ENCODE measurements around the gene MED1.

The MED1 gene

GRCh38 chr17:39408360-39408759, 42.7 kb downstream of the MED1 start:
- Histone ChIP-seq H3K9me3 (ENCODE audit: control insufficient read depth, low read length) (no peaks in the 10 kb centered on the region), H3K27me3 (ENCODE audit: control insufficient read depth in 1 of 2, insufficient read depth in 1 of 2, low read length in 2 of 2) (no peaks in the 10 kb centered on the region), H2BK12ac (ENCODE audit: low read length in 2 of 2) (no peak overlapping the region), H3K4ac (ENCODE audit: low read depth in 1 of 2, low read length in 2 of 2) (no peak overlapping the region), H3K79me1 (replicated peaks; ENCODE audit: low read length, poor library complexity, severe bottlenecking) (peaks cover 34% of the 10 kb centered on the region), H3K18ac (ENCODE audit: low read depth in 1 of 2, low read length in 2 of 2) (no peak overlapping the region), H3K4me1 (ENCODE audit: control insufficient read depth, insufficient read depth, low read depth, low read length) (no peaks in the 10 kb centered on the region), H3K14ac (ENCODE audit: low read length in 2 of 2) (no peak overlapping the region), H3K36me3 (ENCODE audit: control insufficient read depth in 1 of 2, insufficient read depth in 2 of 2, low read depth in 1 of 2, low read length in 2 of 2) (peaks cover 43 to 67% of the 10 kb centered on the region in 2 experiments), H2BK15ac (ENCODE audit: low read depth, poor library complexity, severe bottlenecking) (no peak overlapping the region), H2BK120ac (ENCODE audit: low read depth, low read length) (no peak overlapping the region), H4K8ac (ENCODE audit: low read length) (no peak overlapping the region), H2AK5ac (ENCODE audit: low read length, severe bottlenecking) (no peak overlapping the region), H4K91ac (ENCODE audit: low read length) (no peak overlapping the region), H3K9ac (ENCODE audit: low read length) (no peak overlapping the region), H2AFZ (ENCODE audit: low read depth, low read length) (no peak overlapping the region), H3K27ac (ENCODE audit: low read length, poor library complexity, severe bottlenecking) (no peak overlapping the region), H3K23ac (ENCODE audit: low read length in 2 of 2) (no peak overlapping the region), H2BK5ac (ENCODE audit: low read depth, low read length, poor library complexity, severe bottlenecking) (no peak overlapping the region), H3K4me2 (ENCODE audit: low read length, poor library complexity, severe bottlenecking) (no peak overlapping the region), H3K4me3 (ENCODE audit: insufficient read depth in 1 of 2, low read depth in 1 of 2, low read length in 2 of 2) (no peak overlapping the region)
- WGBS, result 100% methylated on average over 2 of the region's 2 CpGs
- no peak for DNase-seq

- Histone ChIP-seq H2BK12ac (ENCODE audit: low read length in 2 of 2) (no peak overlapping the region), H2BK5ac (ENCODE audit: low read depth, low read length, poor library complexity, severe bottlenecking) (no peak overlapping the region), H2AFZ (ENCODE audit: low read depth, low read length) (no peak overlapping the region), H3K4me3 (ENCODE audit: insufficient read depth in 1 of 2, low read depth in 1 of 2, low read length in 2 of 2) (no peak overlapping the region), H2BK15ac (ENCODE audit: low read depth, poor library complexity, severe bottlenecking) (no peak overlapping the region), H3K4ac (ENCODE audit: low read depth in 1 of 2, low read length in 2 of 2) (no peak overlapping the region), H2AK5ac (ENCODE audit: low read length, severe bottlenecking) (no peak overlapping the region), H3K27ac (ENCODE audit: low read length, poor library complexity, severe bottlenecking) (no peak overlapping the region), H3K27me3 (ENCODE audit: control insufficient read depth in 1 of 2, insufficient read depth in 1 of 2, low read length in 2 of 2) (no peaks in the 10 kb centered on the region), H3K79me1 (replicated peaks; ENCODE audit: low read length, poor library complexity, severe bottlenecking) (peaks cover 32% of the 10 kb centered on the region), H3K4me1 (ENCODE audit: control insufficient read depth, insufficient read depth, low read depth, low read length) (no peaks in the 10 kb centered on the region), H4K8ac (ENCODE audit: low read length) (no peak overlapping the region), H3K9ac (ENCODE audit: low read length) (no peak overlapping the region), H3K36me3 (ENCODE audit: control insufficient read depth in 1 of 2, insufficient read depth in 2 of 2, low read depth in 1 of 2, low read length in 2 of 2) (peaks cover 38 to 61% of the 10 kb centered on the region in 2 experiments), H2BK120ac (ENCODE audit: low read depth, low read length) (no peak overlapping the region), H3K18ac (ENCODE audit: low read depth in 1 of 2, low read length in 2 of 2) (no peak overlapping the region), H3K14ac (ENCODE audit: low read length in 2 of 2) (no peak overlapping the region), H4K91ac (ENCODE audit: low read length) (no peak overlapping the region), H3K9me3 (ENCODE audit: control insufficient read depth, low read length) (no peaks in the 10 kb centered on the region), H3K23ac (ENCODE audit: low read length in 2 of 2) (no peak overlapping the region), H3K4me2 (ENCODE audit: low read length, poor library complexity, severe bottlenecking) (no peak overlapping the region)
- WGBS, result 89% methylated on average over 1 of the region's 1 CpG
- DNase-seq, result no peak
Observed at GRCh38 chr17:39406951-39407350, 44.1 kb downstream of the MED1 start.

- Histone ChIP-seq H3K4ac (ENCODE audit: low read depth in 1 of 2, low read length in 2 of 2) (no peak overlapping the region), H3K79me1 (replicated peaks; ENCODE audit: low read length, poor library complexity, severe bottlenecking) (peaks cover 35% of the 10 kb centered on the region), H2BK120ac (ENCODE audit: low read depth, low read length) (no peak overlapping the region), H3K23ac (ENCODE audit: low read length in 2 of 2) (no peak overlapping the region), H3K18ac (ENCODE audit: low read depth in 1 of 2, low read length in 2 of 2) (no peak overlapping the region), H2BK12ac (ENCODE audit: low read length in 2 of 2) (no peak overlapping the region), H3K27me3 (ENCODE audit: control insufficient read depth in 1 of 2, insufficient read depth in 1 of 2, low read length in 2 of 2) (no peaks in the 10 kb centered on the region), H3K9me3 (ENCODE audit: control insufficient read depth, low read length) (no peaks in the 10 kb centered on the region), H2BK5ac (ENCODE audit: low read depth, low read length, poor library complexity, severe bottlenecking) (no peak overlapping the region), H2BK15ac (ENCODE audit: low read depth, poor library complexity, severe bottlenecking) (no peak overlapping the region), H4K8ac (ENCODE audit: low read length) (no peak overlapping the region), H4K91ac (ENCODE audit: low read length) (no peak overlapping the region), H3K9ac (ENCODE audit: low read length) (peak overlapping the region; percentile 77), H3K14ac (ENCODE audit: low read length in 2 of 2) (no peak overlapping the region), H3K36me3 (ENCODE audit: control insufficient read depth in 1 of 2, insufficient read depth in 2 of 2, low read depth in 1 of 2, low read length in 2 of 2) (peaks cover 28 to 50% of the 10 kb centered on the region in 2 experiments), H3K27ac (ENCODE audit: low read length, poor library complexity, severe bottlenecking) (no peak overlapping the region), H2AFZ (ENCODE audit: low read depth, low read length) (no peak overlapping the region), H3K4me2 (ENCODE audit: low read length, poor library complexity, severe bottlenecking) (no peak overlapping the region), H2AK5ac (ENCODE audit: low read length, severe bottlenecking) (no peak overlapping the region), H3K4me1 (ENCODE audit: control insufficient read depth, insufficient read depth, low read depth, low read length) (no peaks in the 10 kb centered on the region), H3K4me3 (ENCODE audit: insufficient read depth in 1 of 2, low read depth in 1 of 2, low read length in 2 of 2) (no peak overlapping the region)
- DNase-seq, result no peak
- WGBS, result 75% methylated on average over 1 of the region's 1 CpG
Observed at GRCh38 chr17:39405436-39405835, 45.6 kb downstream of the MED1 start.

- Histone ChIP-seq H3K9me3 (ENCODE audit: control insufficient read depth, low read length) (no peaks in the 10 kb centered on the region), H3K9ac (ENCODE audit: low read length) (peak overlapping the region; percentile 77), H4K8ac (ENCODE audit: low read length) (no peak overlapping the region), H2BK12ac (ENCODE audit: low read length in 2 of 2) (no peak overlapping the region), H4K91ac (ENCODE audit: low read length) (no peak overlapping the region), H3K4me1 (ENCODE audit: control insufficient read depth, insufficient read depth, low read depth, low read length) (no peaks in the 10 kb centered on the region), H3K27ac (ENCODE audit: low read length, poor library complexity, severe bottlenecking) (peak overlapping the region; percentile 4), H2BK120ac (ENCODE audit: low read depth, low read length) (no peak overlapping the region), H3K4me3 (ENCODE audit: insufficient read depth in 1 of 2, low read depth in 1 of 2, low read length in 2 of 2) (no peak overlapping the region), H3K18ac (ENCODE audit: low read depth in 1 of 2, low read length in 2 of 2) (no peak overlapping the region), H2AFZ (ENCODE audit: low read depth, low read length) (no peak overlapping the region), H2BK15ac (ENCODE audit: low read depth, poor library complexity, severe bottlenecking) (no peak overlapping the region), H3K4ac (ENCODE audit: low read depth in 1 of 2, low read length in 2 of 2) (no peak overlapping the region), H3K79me1 (replicated peaks; ENCODE audit: low read length, poor library complexity, severe bottlenecking) (peaks cover 28% of the 10 kb centered on the region), H3K36me3 (ENCODE audit: control insufficient read depth in 1 of 2, insufficient read depth in 2 of 2, low read depth in 1 of 2, low read length in 2 of 2) (peaks cover 21 to 43% of the 10 kb centered on the region in 2 experiments), H3K27me3 (ENCODE audit: control insufficient read depth in 1 of 2, insufficient read depth in 1 of 2, low read length in 2 of 2) (no peaks in the 10 kb centered on the region), H3K23ac (ENCODE audit: low read length in 2 of 2) (no peak overlapping the region), H3K14ac (ENCODE audit: low read length in 2 of 2) (no peak overlapping the region), H3K4me2 (ENCODE audit: low read length, poor library complexity, severe bottlenecking) (no peak overlapping the region), H2AK5ac (ENCODE audit: low read length, severe bottlenecking) (no peak overlapping the region), H2BK5ac (ENCODE audit: low read depth, low read length, poor library complexity, severe bottlenecking) (no peak overlapping the region)
- DNase-seq, result peak; percentile 90
- WGBS, result 83% methylated on average over 3 of the region's 6 CpGs
Observed at GRCh38 chr17:39404542-39405378, 46.3 kb downstream of the MED1 start.
